WTC11 (cell line): ENCODE data around the gene ARFIP1. TPM values are rescaled to one million over a fixed set of nuclear protein-coding genes. Genes with fewer than 3 reads are reported as not detected.

Experiments
- ATAC-seq: fragments of 200-7000 bp; cut with Tn5 transposase; 2 replicates; pipeline ENCODE4 v1.10.0; 2021; ENCODE audit warnings: mild to moderate bottlenecking, moderate library complexity
- CTCF ChIA-PET: fragments of 300-600 bp; sonication (Branson Sonifier 250); formaldehyde crosslinking; loops from one replicate; lab custom pipeline; 2021; ENCODE audit warnings: antibody characterized with exemption; lab: Charles Lee
- POLR2A ChIA-PET: fragments of 350-600 bp; sonication (Branson Sonifier 250); formaldehyde crosslinking; loops from one replicate; lab custom pipeline; 2021; ENCODE audit warnings: antibody characterized with exemption; lab: Charles Lee
- DNase-seq: peaks from one replicate; pipeline ENCODE4 v3.0.0; 2021; ENCODE audit warnings: low spot score
- H3K27ac Mint-ChIP-seq: 2 replicates; pipeline ENCODE4 v1.8.0; 2021; ENCODE audit warnings: mixed read lengths
- H3K27me3 Mint-ChIP-seq: 2 replicates; pipeline ENCODE4 v1.8.0; 2021; ENCODE audit warnings: low read depth, mild to moderate bottlenecking, moderate library complexity, mixed read lengths
- H3K36me3 Mint-ChIP-seq: 2 replicates; pipeline ENCODE4 v1.8.0; 2021; ENCODE audit warnings: mixed read lengths
- H3K4me1 Mint-ChIP-seq: 2 replicates; pipeline ENCODE4 v1.8.0; 2022; ENCODE audit warnings: mixed read lengths
- H3K4me3 Mint-ChIP-seq: 2 replicates; pipeline ENCODE4 v1.8.0; 2021; ENCODE audit warnings: mild to moderate bottlenecking, moderate library complexity, mixed read lengths
- H3K9me3 Mint-ChIP-seq: 2 replicates; pipeline ENCODE4 v1.8.0; 2021; ENCODE audit warnings: mixed read lengths
- CBFB ChIP-seq: sonication (generic); formaldehyde crosslinking; IDR thresholded peaks from 2 replicates; pipeline ENCODE4 v1.8.1; 2022; ENCODE audit warnings: mild to moderate bottlenecking, low read depth, missing genetic modification reagents
- EMX1 ChIP-seq: fragments of 250-450 bp; sonication (Bioruptor Pico); IDR thresholded peaks from 2 replicates; pipeline ENCODE4 v1.8.0; 2021; ENCODE audit warnings: mild to moderate bottlenecking
- ETV6 ChIP-seq: sonication (generic); formaldehyde crosslinking; IDR thresholded peaks from 2 replicates; pipeline ENCODE4 v1.8.1; 2022; ENCODE audit warnings: mild to moderate bottlenecking, missing genetic modification reagents
- GRHL2 ChIP-seq: fragments of 250-450 bp; sonication (Bioruptor Pico); IDR thresholded peaks from 2 replicates; pipeline ENCODE4 v1.8.0; 2022; ENCODE audit warnings: mild to moderate bottlenecking, moderate library complexity; ENCODE audit not compliant: insufficient replicate concordance, severe bottlenecking
- HMGA2 ChIP-seq: fragments of 250-450 bp; sonication (Bioruptor Pico); IDR thresholded peaks from 2 replicates; pipeline ENCODE4 v1.4.0; 2021; ENCODE audit warnings: mild to moderate bottlenecking, moderate library complexity
- NFE2L1 ChIP-seq: sonication (generic); formaldehyde crosslinking; IDR thresholded peaks from 2 replicates; pipeline ENCODE4 v1.8.1; 2023; ENCODE audit warnings: missing genetic modification reagents
- NR1H2 ChIP-seq: sonication (generic); formaldehyde crosslinking; IDR thresholded peaks from 2 replicates; pipeline ENCODE4 v1.9.0; 2021; ENCODE audit warnings: mild to moderate bottlenecking, moderate library complexity, missing genetic modification reagents
- PRRX2 ChIP-seq: fragments of 250-450 bp; sonication (Bioruptor Pico); IDR thresholded peaks from 2 replicates; pipeline ENCODE4 v1.8.0; 2021; ENCODE audit warnings: mild to moderate bottlenecking
- RORB ChIP-seq: fragments of 250-450 bp; sonication (Bioruptor Pico); IDR thresholded peaks from 2 replicates; pipeline ENCODE4 v1.9.0; 2021; ENCODE audit warnings: mild to moderate bottlenecking
- SOX15 ChIP-seq: fragments of 250-450 bp; sonication (Bioruptor Pico); IDR thresholded peaks from 2 replicates; pipeline ENCODE4 v1.9.0; 2021; ENCODE audit warnings: mild to moderate bottlenecking
- TCF7 ChIP-seq: sonication (generic); formaldehyde crosslinking; IDR thresholded peaks from 2 replicates; pipeline ENCODE4 v1.8.0; 2022; ENCODE audit warnings: mild to moderate bottlenecking, low read depth, missing genetic modification reagents, moderate library complexity
- TEAD4 ChIP-seq: sonication (generic); formaldehyde crosslinking; IDR thresholded peaks from 2 replicates; pipeline ENCODE4 v1.8.0; 2022; ENCODE audit warnings: mild to moderate bottlenecking, missing genetic modification reagents
- ZBTB21 ChIP-seq: sonication (generic); formaldehyde crosslinking; IDR thresholded peaks from 2 replicates; pipeline ENCODE4 v1.8.1; 2023; ENCODE audit warnings: mild to moderate bottlenecking, missing genetic modification reagents, borderline replicate concordance
- ZNF263 ChIP-seq: sonication (generic); formaldehyde crosslinking; IDR thresholded peaks from 2 replicates; pipeline ENCODE4 v1.8.1; 2022; ENCODE audit warnings: low read depth, mild to moderate bottlenecking, moderate library complexity, missing genetic modification reagents
- ZNF396 ChIP-seq: fragments of 250-450 bp; sonication (Bioruptor Pico); IDR thresholded peaks from 2 replicates; pipeline ENCODE4 v1.8.0; 2021; ENCODE audit warnings: mild to moderate bottlenecking, moderate library complexity, borderline replicate concordance
- total RNA-seq: library from RNA; stranded (reverse); gene quantifications from 3 replicates; pipeline ENCODE4 v1.2.3, GENCODE V29; 2021
- TF ChIP-seq, protein P1 (sequence below): fragments of 250-450 bp; sonication (Bioruptor Pico); IDR thresholded peaks from 2 replicates; pipeline ENCODE4 v1.9.0; 2021; ENCODE audit warnings: mild to moderate bottlenecking, borderline replicate concordance
- TF ChIP-seq, protein P2 (sequence below): sonication (generic); formaldehyde crosslinking; IDR thresholded peaks from 2 replicates; pipeline ENCODE4 v1.8.1; 2022; ENCODE audit warnings: mild to moderate bottlenecking, moderate library complexity, missing genetic modification reagents
- TF ChIP-seq, protein P3 (sequence below): sonication (generic); formaldehyde crosslinking; IDR thresholded peaks from 2 replicates; pipeline ENCODE4 v1.8.0; 2022; ENCODE audit warnings: mild to moderate bottlenecking, missing genetic modification reagents
- TF ChIP-seq, protein P4 (sequence below): sonication (generic); formaldehyde crosslinking; conservative IDR thresholded peaks from 2 replicates; pipeline ENCODE4 v1.8.1; 2022; ENCODE audit warnings: mild to moderate bottlenecking, missing genetic modification reagents
- TF ChIP-seq, protein P5 (sequence below): sonication (generic); formaldehyde crosslinking; IDR thresholded peaks from 2 replicates; pipeline ENCODE4 v1.8.0; 2022; ENCODE audit warnings: missing genetic modification reagents
- TF ChIP-seq, protein P6 (sequence below): sonication (generic); formaldehyde crosslinking; IDR thresholded peaks from 2 replicates; pipeline ENCODE4 v1.8.1; 2023; ENCODE audit warnings: mild to moderate bottlenecking, missing genetic modification reagents, moderate library complexity
- TF ChIP-seq, protein P7 (sequence below): sonication (generic); formaldehyde crosslinking; IDR thresholded peaks from 2 replicates; pipeline ENCODE4 v1.8.1; 2023; ENCODE audit warnings: mild to moderate bottlenecking, missing genetic modification reagents, moderate library complexity
- TF ChIP-seq, protein P8 (sequence below): sonication (generic); formaldehyde crosslinking; IDR thresholded peaks from 2 replicates; pipeline ENCODE4 v1.8.1; 2022; ENCODE audit warnings: mild to moderate bottlenecking, missing genetic modification reagents, moderate library complexity, borderline replicate concordance

ARFIP1 gene
- total RNA-seq, 1 experiment from 2014 or later = 35.3 TPM

DNA sequence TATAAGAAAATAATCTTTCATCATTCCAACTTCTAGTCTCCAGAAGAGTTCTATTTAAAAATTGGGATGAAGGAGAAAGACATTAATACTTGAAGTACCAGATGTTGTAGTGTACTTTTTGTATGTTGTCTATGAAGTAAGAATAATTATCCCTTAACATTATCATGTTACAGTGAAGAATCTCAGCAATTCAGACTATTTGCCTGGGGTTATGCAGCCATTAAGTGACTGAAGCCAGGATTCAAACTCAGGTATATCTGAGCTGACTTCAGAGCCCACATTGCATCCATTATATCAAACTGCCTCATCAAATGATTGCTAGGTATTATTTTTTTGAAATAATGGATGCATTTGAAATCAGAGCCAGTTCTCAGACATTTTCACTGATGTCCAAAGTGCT is 80.3 kb downstream of the ARFIP1 start:
- ChIA-PET POLR2A (no interaction called here), CTCF (no interaction called here)
- peak; percentile 84 for ATAC-seq
- peaks cover 4% of the 10 kb centered on the region; the same call in 1 of the 2 replicates for H3K9me3 Mint-ChIP-seq
- H3K36me3 Mint-ChIP-seq = peaks cover 5% of the 10 kb centered on the region; the same call in 1 of the 2 replicates
- H3K4me3 Mint-ChIP-seq = no peak overlapping the region
- H3K27ac Mint-ChIP-seq = peak overlapping the region; percentile 85
- peaks cover 50% of the 10 kb centered on the region for H3K4me1 Mint-ChIP-seq
- TF ChIP-seq, protein P1, sequence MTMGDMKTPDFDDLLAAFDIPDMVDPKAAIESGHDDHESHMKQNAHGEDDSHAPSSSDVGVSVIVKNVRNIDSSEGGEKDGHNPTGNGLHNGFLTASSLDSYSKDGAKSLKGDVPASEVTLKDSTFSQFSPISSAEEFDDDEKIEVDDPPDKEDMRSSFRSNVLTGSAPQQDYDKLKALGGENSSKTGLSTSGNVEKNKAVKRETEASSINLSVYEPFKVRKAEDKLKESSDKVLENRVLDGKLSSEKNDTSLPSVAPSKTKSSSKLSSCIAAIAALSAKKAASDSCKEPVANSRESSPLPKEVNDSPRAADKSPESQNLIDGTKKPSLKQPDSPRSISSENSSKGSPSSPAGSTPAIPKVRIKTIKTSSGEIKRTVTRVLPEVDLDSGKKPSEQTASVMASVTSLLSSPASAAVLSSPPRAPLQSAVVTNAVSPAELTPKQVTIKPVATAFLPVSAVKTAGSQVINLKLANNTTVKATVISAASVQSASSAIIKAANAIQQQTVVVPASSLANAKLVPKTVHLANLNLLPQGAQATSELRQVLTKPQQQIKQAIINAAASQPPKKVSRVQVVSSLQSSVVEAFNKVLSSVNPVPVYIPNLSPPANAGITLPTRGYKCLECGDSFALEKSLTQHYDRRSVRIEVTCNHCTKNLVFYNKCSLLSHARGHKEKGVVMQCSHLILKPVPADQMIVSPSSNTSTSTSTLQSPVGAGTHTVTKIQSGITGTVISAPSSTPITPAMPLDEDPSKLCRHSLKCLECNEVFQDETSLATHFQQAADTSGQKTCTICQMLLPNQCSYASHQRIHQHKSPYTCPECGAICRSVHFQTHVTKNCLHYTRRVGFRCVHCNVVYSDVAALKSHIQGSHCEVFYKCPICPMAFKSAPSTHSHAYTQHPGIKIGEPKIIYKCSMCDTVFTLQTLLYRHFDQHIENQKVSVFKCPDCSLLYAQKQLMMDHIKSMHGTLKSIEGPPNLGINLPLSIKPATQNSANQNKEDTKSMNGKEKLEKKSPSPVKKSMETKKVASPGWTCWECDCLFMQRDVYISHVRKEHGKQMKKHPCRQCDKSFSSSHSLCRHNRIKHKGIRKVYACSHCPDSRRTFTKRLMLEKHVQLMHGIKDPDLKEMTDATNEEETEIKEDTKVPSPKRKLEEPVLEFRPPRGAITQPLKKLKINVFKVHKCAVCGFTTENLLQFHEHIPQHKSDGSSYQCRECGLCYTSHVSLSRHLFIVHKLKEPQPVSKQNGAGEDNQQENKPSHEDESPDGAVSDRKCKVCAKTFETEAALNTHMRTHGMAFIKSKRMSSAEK (CRISPR knock-in tag) = no peak
- TF ChIP-seq ZNF263 (CRISPR knock-in tag) (no peak), ZNF396 (CRISPR knock-in tag) (no peak), GRHL2 (CRISPR knock-in tag) (no peak), HMGA2 (CRISPR knock-in tag) (no peak), PRRX2 (CRISPR knock-in tag) (no peak), SOX15 (CRISPR knock-in tag) (no peak), TCF7 (CRISPR knock-in tag) (no peak)
- TF ChIP-seq, protein P2, sequence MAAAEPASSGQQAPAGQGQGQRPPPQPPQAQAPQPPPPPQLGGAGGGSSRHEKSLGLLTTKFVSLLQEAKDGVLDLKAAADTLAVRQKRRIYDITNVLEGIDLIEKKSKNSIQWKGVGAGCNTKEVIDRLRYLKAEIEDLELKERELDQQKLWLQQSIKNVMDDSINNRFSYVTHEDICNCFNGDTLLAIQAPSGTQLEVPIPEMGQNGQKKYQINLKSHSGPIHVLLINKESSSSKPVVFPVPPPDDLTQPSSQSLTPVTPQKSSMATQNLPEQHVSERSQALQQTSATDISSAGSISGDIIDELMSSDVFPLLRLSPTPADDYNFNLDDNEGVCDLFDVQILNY (CRISPR knock-in tag) = no peak
- TF ChIP-seq, protein P3, sequence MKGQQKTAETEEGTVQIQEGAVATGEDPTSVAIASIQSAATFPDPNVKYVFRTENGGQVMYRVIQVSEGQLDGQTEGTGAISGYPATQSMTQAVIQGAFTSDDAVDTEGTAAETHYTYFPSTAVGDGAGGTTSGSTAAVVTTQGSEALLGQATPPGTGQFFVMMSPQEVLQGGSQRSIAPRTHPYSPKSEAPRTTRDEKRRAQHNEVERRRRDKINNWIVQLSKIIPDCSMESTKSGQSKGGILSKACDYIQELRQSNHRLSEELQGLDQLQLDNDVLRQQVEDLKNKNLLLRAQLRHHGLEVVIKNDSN (CRISPR knock-in tag) = no peak
- TF ChIP-seq, protein P4, sequence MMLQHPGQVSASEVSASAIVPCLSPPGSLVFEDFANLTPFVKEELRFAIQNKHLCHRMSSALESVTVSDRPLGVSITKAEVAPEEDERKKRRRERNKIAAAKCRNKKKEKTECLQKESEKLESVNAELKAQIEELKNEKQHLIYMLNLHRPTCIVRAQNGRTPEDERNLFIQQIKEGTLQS (CRISPR knock-in tag) = no peak
- TF ChIP-seq, protein P5, sequence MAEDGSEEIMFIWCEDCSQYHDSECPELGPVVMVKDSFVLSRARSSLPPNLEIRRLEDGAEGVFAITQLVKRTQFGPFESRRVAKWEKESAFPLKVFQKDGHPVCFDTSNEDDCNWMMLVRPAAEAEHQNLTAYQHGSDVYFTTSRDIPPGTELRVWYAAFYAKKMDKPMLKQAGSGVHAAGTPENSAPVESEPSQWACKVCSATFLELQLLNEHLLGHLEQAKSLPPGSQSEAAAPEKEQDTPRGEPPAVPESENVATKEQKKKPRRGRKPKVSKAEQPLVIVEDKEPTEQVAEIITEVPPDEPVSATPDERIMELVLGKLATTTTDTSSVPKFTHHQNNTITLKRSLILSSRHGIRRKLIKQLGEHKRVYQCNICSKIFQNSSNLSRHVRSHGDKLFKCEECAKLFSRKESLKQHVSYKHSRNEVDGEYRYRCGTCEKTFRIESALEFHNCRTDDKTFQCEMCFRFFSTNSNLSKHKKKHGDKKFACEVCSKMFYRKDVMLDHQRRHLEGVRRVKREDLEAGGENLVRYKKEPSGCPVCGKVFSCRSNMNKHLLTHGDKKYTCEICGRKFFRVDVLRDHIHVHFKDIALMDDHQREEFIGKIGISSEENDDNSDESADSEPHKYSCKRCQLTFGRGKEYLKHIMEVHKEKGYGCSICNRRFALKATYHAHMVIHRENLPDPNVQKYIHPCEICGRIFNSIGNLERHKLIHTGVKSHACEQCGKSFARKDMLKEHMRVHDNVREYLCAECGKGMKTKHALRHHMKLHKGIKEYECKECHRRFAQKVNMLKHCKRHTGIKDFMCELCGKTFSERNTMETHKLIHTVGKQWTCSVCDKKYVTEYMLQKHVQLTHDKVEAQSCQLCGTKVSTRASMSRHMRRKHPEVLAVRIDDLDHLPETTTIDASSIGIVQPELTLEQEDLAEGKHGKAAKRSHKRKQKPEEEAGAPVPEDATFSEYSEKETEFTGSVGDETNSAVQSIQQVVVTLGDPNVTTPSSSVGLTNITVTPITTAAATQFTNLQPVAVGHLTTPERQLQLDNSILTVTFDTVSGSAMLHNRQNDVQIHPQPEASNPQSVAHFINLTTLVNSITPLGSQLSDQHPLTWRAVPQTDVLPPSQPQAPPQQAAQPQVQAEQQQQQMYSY (CRISPR knock-in tag) = no peak
- no peaks in the 10 kb centered on the region for H3K27me3 Mint-ChIP-seq
- DNase-seq = no peak

DNA sequence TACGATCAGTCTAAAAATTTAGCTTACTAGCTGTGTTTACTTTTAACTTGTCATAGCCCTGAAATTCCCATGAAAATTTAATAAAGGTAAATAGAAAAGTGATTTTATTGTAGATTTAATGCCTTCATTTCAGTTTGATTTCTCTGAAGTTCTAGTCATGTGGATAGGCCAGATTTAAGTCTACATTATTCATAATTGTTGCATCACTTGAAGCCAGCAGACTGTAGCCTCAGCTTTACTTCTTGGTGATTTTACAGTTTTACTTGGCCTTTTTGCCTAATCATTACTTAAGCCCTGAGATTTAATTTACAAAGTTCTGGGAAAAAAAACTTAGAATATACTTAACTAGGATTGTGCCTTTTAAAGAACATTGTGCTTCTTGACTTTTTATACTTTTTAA is 82.9 kb downstream of the ARFIP1 start:
- peaks cover 22% of the 10 kb centered on the region for H3K36me3 Mint-ChIP-seq
- H3K9me3 Mint-ChIP-seq = peaks cover 12% of the 10 kb centered on the region
- peaks cover 35% of the 10 kb centered on the region for H3K4me1 Mint-ChIP-seq
- H3K27ac Mint-ChIP-seq = 0 out of 2 replicates have a peak overlapping the region, but pooled peaks have one; percentile 36
- ChIA-PET CTCF (no interaction called here), POLR2A (no interaction called here)
- H3K27me3 Mint-ChIP-seq = no peaks in the 10 kb centered on the region
- DNase-seq = no peak
- H3K4me3 Mint-ChIP-seq = no peak overlapping the region
- ATAC-seq = no peak
- TF ChIP-seq ZBTB21 (CRISPR knock-in tag) (no peak), TEAD4 (CRISPR knock-in tag) (no peak), EMX1 (CRISPR knock-in tag) (no peak), NFE2L1 (CRISPR knock-in tag) (no peak), RORB (no peak), CBFB (no peak), HMGA2 (CRISPR knock-in tag) (no peak), ETV6 (CRISPR knock-in tag) (no peak), NR1H2 (CRISPR knock-in tag) (no peak)
- TF ChIP-seq, protein P4 (CRISPR knock-in tag) = no peak
- TF ChIP-seq, protein P6, sequence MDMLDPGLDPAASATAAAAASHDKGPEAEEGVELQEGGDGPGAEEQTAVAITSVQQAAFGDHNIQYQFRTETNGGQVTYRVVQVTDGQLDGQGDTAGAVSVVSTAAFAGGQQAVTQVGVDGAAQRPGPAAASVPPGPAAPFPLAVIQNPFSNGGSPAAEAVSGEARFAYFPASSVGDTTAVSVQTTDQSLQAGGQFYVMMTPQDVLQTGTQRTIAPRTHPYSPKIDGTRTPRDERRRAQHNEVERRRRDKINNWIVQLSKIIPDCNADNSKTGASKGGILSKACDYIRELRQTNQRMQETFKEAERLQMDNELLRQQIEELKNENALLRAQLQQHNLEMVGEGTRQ = no peak
- TF ChIP-seq, protein P7, sequence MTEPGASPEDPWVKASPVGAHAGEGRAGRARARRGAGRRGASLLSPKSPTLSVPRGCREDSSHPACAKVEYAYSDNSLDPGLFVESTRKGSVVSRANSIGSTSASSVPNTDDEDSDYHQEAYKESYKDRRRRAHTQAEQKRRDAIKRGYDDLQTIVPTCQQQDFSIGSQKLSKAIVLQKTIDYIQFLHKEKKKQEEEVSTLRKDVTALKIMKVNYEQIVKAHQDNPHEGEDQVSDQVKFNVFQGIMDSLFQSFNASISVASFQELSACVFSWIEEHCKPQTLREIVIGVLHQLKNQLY (CRISPR knock-in tag) = no peak
- TF ChIP-seq, protein P8, sequence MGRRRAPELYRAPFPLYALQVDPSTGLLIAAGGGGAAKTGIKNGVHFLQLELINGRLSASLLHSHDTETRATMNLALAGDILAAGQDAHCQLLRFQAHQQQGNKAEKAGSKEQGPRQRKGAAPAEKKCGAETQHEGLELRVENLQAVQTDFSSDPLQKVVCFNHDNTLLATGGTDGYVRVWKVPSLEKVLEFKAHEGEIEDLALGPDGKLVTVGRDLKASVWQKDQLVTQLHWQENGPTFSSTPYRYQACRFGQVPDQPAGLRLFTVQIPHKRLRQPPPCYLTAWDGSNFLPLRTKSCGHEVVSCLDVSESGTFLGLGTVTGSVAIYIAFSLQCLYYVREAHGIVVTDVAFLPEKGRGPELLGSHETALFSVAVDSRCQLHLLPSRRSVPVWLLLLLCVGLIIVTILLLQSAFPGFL (CRISPR knock-in tag) = no peak
